Measurements from ENCODE around the gene ENG.

- no peak for TF ChIP-seq CTCF (IDR thresholded peaks at IDR 0.05; ENCODE audit: control extremely low read depth in 1 of 3, insufficient read depth in 1 of 3, low read depth in 1 of 3, low read length in 3 of 3)
- TF ChIP-seq YY1 (IDR thresholded peaks at IDR 0.05; ENCODE audit: low read depth, low read length) = no peak
Measured at GRCh38 chr9:127783111-127784008, 71.1 kb downstream of the ENG start.
